Measurements from ENCODE around the gene RPRML.
"Not testable (repeated sequence)": the region's sequence is repeated elsewhere in the genome, so short reads cannot be mapped to it uniquely, and the experiment has no call there.

RPRML gene

GRCh38 chr17:46976626-46977270, 2.3 kb downstream of the RPRML start:
- DNase-seq (ENCODE audit: low read depth in 2 of 3, low spot score in 2 of 3): no peak

DNA sequence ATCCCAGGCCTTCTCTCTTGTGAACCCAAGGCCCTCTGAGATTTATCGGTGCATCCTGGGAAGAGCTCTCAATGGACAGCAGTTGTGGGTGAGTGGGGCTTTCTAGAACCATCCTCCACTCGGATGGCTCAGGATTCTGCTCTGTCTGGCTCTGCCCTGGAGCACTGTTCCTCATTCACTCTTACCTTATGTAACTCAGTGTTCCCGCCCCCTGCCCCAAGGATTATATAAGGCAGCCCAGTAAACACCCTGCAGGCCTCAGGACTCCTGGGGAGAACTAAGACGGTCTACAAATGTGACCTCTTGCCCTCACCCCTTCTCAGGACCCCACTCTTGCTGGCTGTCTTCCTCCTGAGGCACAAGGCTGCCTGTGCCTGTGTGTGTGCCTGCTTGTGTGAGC, 3.8 kb downstream of the RPRML start:
- no peak for DNase-seq (ENCODE audit: low read depth in 2 of 3, low spot score in 2 of 3)

- DNase-seq (ENCODE audit: low read depth in 2 of 3, low spot score in 2 of 3): no peak
Observed at GRCh38 chr17:46974086-46974485, 5.0 kb downstream of the RPRML start.

DNA sequence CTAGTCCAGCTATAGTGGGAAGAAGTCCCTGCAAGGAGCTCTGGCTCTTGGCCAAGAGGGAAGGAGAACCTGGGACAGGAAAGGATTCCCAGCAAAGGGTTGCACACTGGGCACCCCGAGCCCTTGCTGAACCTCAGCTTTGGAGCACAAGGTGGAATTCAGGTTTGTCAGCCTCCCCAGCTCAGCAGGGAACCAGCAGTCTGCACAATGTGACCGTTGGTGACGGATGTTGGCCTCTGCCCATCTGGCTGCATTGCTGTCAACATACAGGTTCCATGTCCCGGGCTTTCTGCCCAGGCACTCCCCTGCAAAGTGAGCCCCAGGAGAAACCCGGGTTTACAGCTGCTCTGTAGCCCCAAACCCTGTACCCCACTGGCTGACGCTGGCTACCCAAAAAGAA, 6.7 kb downstream of the RPRML start:
- no peak for DNase-seq (ENCODE audit: low read depth in 2 of 3, low spot score in 2 of 3)

DNA sequence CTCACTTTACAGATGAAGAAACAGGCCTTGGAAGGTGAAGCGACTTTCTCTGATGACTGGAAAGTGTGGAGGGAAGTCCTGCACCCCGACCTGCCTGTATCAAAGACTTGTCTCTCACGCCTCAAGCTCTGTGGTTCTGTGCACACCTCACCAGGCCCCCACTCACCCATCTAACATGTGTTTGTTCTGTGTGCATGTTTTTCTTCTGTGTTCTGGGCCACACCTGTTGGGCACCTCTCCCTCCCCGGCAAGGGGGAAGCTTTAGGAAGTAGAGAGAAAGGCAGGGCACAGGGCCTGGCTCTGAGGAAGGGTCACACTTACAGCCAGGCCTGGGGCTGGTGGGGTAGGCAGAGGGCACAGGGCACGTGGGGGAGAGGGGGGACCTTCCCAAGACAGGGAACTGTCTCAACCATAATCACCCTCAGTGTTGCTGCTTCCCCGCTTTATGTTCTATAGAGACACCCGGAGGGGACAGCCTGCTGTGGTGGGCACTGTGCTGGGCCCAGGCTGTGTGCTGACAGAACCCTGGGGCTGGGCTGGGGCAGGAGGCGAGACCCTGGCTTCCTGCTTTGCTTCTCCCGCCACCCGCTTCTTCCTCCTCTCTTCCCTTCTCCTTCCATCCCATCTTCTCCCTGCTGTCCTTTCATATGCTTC, 7.3 kb downstream of the RPRML start:
- DNase-seq (ENCODE audit: low read depth in 2 of 3, low spot score in 2 of 3): no peak

- no peak for DNase-seq (ENCODE audit: low read depth in 2 of 3, low spot score in 2 of 3)
Observed at GRCh38 chr17:46968896-46969295, 10.2 kb downstream of the RPRML start.

- DNase-seq (ENCODE audit: low read depth in 2 of 3, low spot score in 2 of 3): no peak
Observed at GRCh38 chr17:46968224-46968834, 10.7 kb downstream of the RPRML start.

DNA sequence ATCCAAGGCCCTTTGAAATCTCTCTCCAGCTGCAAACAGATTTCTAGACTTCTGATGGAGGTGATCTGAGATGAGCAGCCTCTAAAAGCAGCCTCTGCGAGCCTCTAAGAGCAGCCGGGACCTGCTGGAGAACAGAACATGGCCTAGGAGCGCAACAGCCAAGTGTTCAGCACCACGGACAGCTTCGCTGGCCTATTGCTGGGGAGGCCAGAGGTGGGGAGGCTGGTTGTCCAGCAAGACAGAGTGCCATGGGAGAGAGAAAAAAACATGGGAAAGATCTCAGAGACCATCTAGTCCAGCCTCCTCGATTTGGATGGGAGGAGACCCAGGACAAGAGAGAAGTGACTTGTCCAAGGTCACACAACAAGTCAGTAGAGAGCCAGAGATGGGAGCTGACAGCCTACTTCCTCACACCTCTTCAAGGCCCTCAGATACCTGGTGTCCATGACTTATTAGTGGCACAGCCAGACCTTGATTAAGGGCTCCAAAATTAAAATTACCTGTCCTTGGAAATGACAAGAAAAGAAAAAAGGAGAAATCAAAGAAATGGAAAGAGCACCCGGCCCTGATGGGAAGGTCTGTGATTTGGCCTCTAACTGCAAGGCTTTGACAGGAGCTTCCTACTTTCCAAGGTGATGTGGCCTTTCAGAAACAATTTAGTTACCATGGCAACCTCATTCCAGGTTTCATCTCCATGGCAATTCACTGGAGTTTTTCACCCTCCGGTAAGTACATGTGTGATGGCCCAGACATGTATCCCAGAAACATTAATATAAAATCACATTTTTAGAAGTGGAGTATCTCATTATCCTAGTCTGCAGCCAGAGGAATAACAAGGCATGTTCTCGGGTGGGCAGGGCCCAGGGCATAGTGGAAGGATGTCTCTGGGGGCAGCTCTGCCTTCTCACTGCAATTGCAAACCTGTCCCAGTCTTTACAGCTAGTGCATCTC, 14.5 kb downstream of the RPRML start:
- no peak for DNase-seq (ENCODE audit: low read depth in 2 of 3, low spot score in 2 of 3)

DNA sequence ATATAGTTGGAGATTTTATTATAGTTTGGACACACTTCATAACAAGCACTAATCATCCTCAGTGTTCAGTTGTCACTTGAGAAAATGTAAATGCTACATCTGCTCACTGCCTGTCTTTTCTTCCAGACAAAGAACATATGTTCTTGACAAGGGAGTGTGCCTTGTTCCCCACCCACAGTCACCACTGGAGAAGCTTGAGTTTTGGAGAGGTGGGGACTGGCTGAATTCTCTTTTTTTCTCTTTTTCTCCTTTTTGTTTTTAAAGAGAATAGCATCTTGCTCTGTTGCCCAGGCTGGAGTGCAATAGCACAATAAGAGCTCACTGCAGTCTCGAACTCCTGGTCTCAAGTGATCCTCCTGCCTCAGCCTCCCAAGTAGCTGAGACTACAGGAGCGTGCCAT, 15.5 kb downstream of the RPRML start:
- DNase-seq (ENCODE audit: low read depth in 2 of 3, low spot score in 2 of 3): no peak

DNA sequence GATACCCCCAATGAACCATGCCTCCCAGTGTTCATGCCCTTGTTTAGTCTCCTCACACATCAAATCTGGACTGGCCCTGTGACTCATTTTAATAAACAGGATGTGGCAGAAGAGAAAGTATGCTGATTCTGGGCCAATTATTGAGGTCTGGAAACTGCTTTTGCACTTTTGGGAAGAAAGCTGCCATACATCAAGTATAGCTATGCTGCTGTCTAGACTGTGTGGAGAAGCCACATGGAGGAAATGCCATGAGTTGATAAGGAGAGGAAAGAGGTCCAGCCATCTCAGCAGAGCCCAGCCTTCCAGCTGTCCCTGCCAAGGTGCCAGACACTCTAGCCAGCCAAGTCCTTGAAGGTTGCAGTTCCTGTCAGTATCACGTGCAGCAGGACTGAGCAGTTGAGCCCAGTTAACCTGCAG, 16.7 kb downstream of the RPRML start:
- no peak for DNase-seq (ENCODE audit: low read depth in 2 of 3, low spot score in 2 of 3)

DNA sequence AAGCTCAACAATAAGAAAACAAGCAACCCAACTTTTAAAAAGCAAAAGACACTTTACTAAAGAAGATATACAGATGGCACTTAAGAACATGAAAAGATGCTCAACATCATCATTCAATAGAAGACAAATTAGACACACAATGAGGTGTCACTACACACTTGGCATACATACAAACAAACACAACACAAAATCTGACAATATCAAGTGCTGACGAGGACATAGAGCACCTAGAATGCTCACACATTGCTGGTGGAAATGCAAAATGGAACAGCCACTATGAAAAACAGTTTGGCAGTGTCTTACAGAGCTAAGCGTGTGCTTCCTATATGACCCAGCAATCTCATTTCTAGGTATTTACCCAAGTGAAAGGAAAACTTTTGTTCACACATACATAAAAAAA, 18.9 kb downstream of the RPRML start:
- DNase-seq (ENCODE audit: low read depth in 2 of 3, low spot score in 2 of 3): no peak

DNA sequence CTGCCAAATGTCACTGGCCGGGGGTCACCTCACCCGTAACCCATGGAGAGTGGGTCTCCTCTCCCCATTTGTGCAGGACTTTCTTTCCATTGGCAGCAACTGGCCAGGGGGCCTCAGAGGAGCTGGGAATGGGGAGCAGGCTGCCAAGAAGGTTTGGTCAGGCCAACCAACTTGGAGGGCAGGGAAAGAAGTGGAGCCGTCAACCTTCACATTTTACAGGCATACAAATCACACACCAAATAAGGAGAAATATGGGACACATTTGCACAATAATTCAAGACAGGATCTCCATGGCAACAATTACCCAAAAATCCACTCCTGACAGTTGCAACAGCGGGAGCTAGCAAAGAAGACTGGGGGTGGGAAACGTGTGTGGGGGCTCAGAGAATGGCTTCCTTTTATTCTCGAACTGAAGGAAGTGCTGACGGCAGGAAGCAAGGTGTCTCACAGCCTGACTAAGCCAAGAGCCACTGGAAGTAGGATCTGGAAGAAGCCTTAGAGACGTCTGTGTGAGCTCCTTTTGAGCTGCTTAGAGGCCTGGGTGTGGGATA, 20.9 kb downstream of the RPRML start:
- DNase-seq (ENCODE audit: low read depth in 2 of 3, low spot score in 2 of 3): no peak

- DNase-seq (ENCODE audit: low read depth in 2 of 3, low spot score in 2 of 3): not testable (repeated sequence)
Observed at GRCh38 chr17:46953191-46953590, 25.9 kb downstream of the RPRML start.

GRCh38 chr17:46952115-46952514, 26.9 kb downstream of the RPRML start:
- no peak for DNase-seq (ENCODE audit: low read depth in 2 of 3, low spot score in 2 of 3)

DNA sequence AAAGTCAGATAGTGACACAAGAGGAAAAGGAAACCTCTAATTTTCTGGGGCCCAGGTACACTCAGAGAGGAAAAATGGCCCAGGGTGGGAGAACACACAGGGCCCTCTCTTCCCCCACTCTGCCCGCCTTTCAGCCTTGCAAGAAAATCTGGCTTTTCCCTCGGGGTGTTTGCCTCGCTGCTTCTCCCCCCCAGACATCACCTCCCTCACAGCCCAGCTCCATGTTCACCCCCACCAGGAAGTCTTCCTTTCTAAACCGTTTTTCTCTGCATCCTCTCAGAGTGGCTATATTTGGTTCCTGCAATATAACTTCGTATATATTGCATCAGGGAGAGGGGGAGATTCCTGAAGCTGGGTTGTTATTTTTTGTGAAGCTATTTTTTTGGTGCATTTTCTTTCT, 27.3 kb downstream of the RPRML start:
- DNase-seq (ENCODE audit: low read depth in 2 of 3, low spot score in 2 of 3): no peak

GRCh38 chr17:46950997-46951621, 27.9 kb downstream of the RPRML start:
- no peak for DNase-seq (ENCODE audit: low read depth in 2 of 3, low spot score in 2 of 3)

GRCh38 chr17:46950342-46950996, 28.6 kb downstream of the RPRML start:
- DNase-seq (ENCODE audit: low read depth in 2 of 3, low spot score in 2 of 3): no peak

DNA sequence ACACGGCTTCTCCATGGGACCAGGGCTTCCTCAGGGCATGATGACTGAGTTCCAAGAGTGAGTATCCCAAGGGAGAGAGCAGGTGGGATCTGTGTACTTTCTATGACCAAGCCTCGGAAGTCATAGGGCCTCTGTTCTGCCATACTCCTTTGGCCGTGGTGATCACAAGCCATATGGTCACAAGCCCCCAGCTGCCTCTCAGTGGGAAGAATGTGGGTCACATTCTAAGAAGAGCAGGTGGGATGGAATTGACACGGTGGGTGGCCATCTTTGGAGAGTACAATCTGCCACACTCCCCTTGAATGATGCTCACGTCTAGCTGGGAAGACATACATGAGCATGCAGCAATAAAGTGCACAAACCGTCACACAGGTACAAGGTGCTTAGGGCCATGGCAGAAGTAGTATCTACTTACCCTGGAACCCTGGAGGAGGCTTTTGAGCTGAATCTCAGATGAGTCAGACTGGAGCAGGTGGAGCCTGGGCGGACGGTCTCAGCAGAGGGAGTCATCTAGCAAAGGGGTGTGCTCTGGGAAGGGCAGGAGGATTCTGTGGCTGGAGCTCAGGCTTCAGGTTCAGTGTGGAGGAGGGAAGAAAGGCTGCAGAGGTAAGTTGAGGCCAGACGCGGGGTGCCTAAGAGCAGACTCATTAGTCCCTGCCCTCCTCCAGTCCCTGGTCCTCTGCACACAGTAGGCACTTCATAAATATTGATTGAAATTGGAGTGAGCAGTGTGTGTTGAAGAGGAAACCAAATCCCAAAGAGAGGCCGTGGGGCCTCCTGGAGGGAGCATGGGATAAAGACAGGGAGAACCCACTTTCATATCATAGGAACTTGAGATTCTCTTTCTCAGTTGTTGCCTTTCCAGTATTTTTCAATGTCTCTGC, 29.5 kb downstream of the RPRML start:
- DNase-seq (ENCODE audit: low read depth in 2 of 3, low spot score in 2 of 3): no peak

GRCh38 chr17:46948544-46948943, 30.5 kb downstream of the RPRML start:
- no peak for DNase-seq (ENCODE audit: low read depth in 2 of 3, low spot score in 2 of 3)
